Measurements from ENCODE around the gene SLC2A5. TPM values are rescaled to one million over a fixed set of nuclear protein-coding genes. Genes with fewer than 3 reads are reported as not detected.
"Not testable (repeated sequence)": the region's sequence is repeated elsewhere in the genome, so short reads cannot be mapped to it uniquely, and the experiment has no call there.

The SLC2A5 gene
- total and polyA plus RNA-seq, 7 donors, result 1.4 to 9.1 (median 4.9) TPM

- Histone ChIP-seq H3K4me1 (peaks cover 0 to 13% (median 4%) of the 10 kb centered on the region in 4 donors), H3K4me3 (no peak overlapping the region), H3K27ac (no peak overlapping the region), H3K9me3 (peaks cover 0 to 3% (median 0%) of the 10 kb centered on the region in 4 donors), H3K36me3 (no peaks in the 10 kb centered on the region), H3K27me3 (no peaks in the 10 kb centered on the region)
- no peak for TF ChIP-seq CTCF (IDR thresholded peaks at IDR 0.05)
- TF ChIP-seq POLR2A (IDR thresholded peaks at IDR 0.05), result no peak
- TF ChIP-seq POLR2AphosphoS5 (IDR thresholded peaks at IDR 0.05), result no peak
- TF ChIP-seq EP300 (IDR thresholded peaks at IDR 0.05), result no peak
- no peak for DNase-seq
- intact Hi-C loops (cut with DNase I), result no loop called here
- 78 to 86% methylated on average over 4 of the region's 4 CpGs for WGBS, 2 donors
These were observed 42.1 kb downstream of the SLC2A5 start for GRCh38 chr1:9027307-9027706.

- Histone ChIP-seq H3K27ac (no peak overlapping the region), H3K27me3 (no peaks in the 10 kb centered on the region), H3K4me1 (no peaks in the 10 kb centered on the region), H3K4me3 (no peak overlapping the region), H3K36me3 (no peaks in the 10 kb centered on the region), H3K9me3 (no peaks in the 10 kb centered on the region)
- TF ChIP-seq CTCF (IDR thresholded peaks at IDR 0.05) (no peak), POLR2AphosphoS5 (IDR thresholded peaks at IDR 0.05) (no peak), EP300 (IDR thresholded peaks at IDR 0.05) (no peak), POLR2A (IDR thresholded peaks at IDR 0.05) (no peak)
- WGBS, 2 donors, result 72 to 81% methylated on average over 5 of the region's 5 CpGs
- intact Hi-C loops (cut with DNase I), result no loop called here
- no peak for DNase-seq
These were observed 44.0 kb downstream of the SLC2A5 start for GRCh38 chr1:9025449-9025848.

- TF ChIP-seq CTCF (IDR thresholded peaks at IDR 0.05) (no peak), EP300 (IDR thresholded peaks at IDR 0.05) (no peak), POLR2AphosphoS5 (IDR thresholded peaks at IDR 0.05) (no peak), POLR2A (IDR thresholded peaks at IDR 0.05) (no peak)
- Histone ChIP-seq H3K4me3 (no peak overlapping the region), H3K27me3 (no peaks in the 10 kb centered on the region), H3K9me3 (no peaks in the 10 kb centered on the region), H3K36me3 (no peaks in the 10 kb centered on the region), H3K4me1 (no peaks in the 10 kb centered on the region), H3K27ac (no peak overlapping the region)
- intact Hi-C loops (cut with DNase I), result no loop called here
- no peak for DNase-seq
- 93 to 95% methylated on average over 20 of the region's 20 CpGs for WGBS, 2 donors
These were observed 44.6 kb downstream of the SLC2A5 start for GRCh38 chr1:9024837-9025236.

GRCh38 chr1:9022773-9023172 is 46.7 kb downstream of the SLC2A5 start:
- 94 to 96% methylated on average over 10 of the region's 10 CpGs for WGBS, 2 donors
- H3K27me3 ChIP-seq, result no peaks in the 10 kb centered on the region
- H3K9me3 ChIP-seq, result no peaks in the 10 kb centered on the region
- H3K4me3 ChIP-seq, result no peak overlapping the region
- H3K36me3 ChIP-seq, result no peaks in the 10 kb centered on the region
- H3K27ac ChIP-seq, result no peak overlapping the region
- TF ChIP-seq CTCF (IDR thresholded peaks at IDR 0.05) (no peak), POLR2A (IDR thresholded peaks at IDR 0.05) (no peak), POLR2AphosphoS5 (IDR thresholded peaks at IDR 0.05) (no peak), EP300 (IDR thresholded peaks at IDR 0.05) (no peak)
- no peaks in the 10 kb centered on the region for H3K4me1 ChIP-seq
- intact Hi-C loops (cut with DNase I), result no loop called here
- DNase-seq, result no peak

GRCh38 chr1:9022026-9022738 is 47.3 kb downstream of the SLC2A5 start:
- H3K4me1 ChIP-seq; intact Hi-C loops (cut with DNase I); H3K9me3 ChIP-seq; H3K27ac ChIP-seq; H3K27me3 ChIP-seq; H3K4me3 ChIP-seq; DNase-seq; H3K36me3 ChIP-seq: not testable (repeated sequence)
- WGBS, 2 donors, result 70 to 75% methylated on average over 14 of the region's 15 CpGs

Data from sigmoid colon (tissue), 7 donors.